Activated T-cell treated with anti-CD3 and anti-CD28 coated beads, Interleukin-2, amount 50 U/mL, for 1 hour (primary cell): ENCODE results near the gene PRR20D.
"Not testable (repeated sequence)": the region's sequence is repeated elsewhere in the genome, so short reads cannot be mapped to it uniquely, and the experiment has no call there.

Experiments used
- DNase-seq: peaks from one replicate; pipeline ENCODE4 v3.0.0-alpha.2; 2020

The PRR20D gene

DNA sequence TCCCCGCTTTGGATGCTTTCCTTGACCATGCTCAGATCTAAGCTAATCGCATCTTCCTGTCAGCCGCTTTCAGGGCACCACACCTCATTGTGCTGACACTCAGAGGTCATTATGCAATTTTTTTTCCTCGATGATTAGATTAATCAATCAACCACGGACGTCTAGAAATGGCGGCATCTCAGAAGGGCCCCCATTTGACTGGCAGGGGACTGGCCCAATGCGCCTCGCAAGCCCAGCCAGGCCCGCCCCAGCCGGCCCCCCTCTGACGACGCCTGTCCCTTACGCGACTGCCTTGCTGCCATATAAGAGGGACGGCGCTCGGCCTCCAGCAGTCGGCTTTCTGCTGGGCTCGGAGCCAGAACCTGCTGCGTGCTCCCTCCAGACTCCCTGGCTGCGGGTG is at the start of gene PRR20D:
Gene PRR20D (plus strand): TSS at position 301 of the 400 bp plus-strand sequence. CDS start 387 bp downstream, outside the sequence.
- not testable (repeated sequence) for DNase-seq

DNA sequence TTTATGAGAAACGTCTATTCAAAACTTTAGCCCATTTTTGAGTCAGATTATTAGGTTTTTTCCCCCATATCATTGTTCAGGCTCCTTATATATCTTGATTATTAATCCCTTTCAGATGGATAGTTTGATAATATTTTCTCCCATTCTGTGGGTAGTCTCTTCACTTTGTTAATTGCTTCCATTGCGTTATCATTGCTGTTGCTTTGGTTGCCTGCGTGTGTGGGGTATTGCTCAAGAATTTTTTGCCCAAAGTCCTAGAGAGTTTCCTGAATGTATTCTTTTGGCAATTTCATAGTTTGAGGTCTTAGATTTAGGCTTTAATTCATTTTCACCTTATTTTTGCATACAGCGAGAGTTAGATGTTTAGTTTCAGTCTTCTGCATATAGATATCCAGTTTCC is 45.5 kb upstream of the PRR20D start:
- no peak for DNase-seq

DNA sequence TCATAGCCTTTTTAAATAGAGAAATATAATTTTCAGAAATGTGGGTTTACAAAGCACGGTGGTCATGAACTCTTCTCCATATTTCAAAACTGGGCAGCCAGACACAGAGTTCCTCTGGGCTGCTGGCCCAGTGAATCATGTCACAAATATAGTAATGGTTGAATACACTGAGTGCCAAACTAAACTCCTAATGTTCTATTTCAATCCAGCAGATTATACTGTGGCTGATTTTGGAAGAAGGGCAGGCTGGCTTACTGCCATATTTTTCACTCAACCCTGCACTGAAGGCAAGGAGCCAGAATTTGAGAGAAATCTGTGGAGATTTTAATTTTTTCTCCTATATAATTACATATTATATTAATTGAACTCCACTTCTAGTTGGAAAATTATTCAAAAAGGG is 36.8 kb upstream of the PRR20D start:
- no peak for DNase-seq

DNA sequence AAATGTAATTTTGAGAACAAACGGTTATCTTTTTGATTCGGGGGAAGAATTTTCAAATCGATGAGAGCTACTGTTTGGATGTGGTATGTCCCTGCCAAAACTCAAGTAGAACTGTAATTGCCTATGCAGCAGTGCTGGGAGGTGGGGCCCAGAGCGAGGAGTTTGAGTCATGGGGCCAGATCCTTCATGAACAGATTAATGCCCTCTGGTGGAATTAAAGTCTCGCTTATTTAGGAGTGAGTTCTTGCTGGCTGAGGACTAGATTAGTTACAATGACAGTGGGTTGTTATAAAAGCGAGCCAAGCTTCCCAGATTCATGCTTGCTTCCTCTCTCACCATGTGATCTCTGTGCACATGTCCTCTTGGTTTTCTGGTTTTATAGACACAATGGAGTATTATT is 31.5 kb upstream of the PRR20D start:
- no peak for DNase-seq

DNA sequence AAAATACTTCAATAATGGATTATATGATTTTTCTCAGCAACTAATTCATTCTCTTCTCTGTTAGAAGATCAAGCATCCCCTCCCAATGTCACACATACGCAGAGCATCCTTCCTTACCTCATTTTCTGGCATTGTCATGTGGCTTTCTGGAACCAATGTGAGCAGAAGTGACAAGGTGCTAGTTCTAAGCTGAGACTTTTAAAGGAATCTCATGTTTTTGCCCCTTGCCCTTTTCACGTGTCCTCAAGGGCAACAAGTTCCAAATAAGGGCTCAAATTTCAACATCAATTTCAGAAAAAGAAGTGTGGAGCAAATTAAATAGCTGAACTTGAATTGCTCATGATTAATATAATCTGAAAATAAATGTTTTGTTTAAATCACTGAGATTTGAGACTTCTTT is 24.3 kb upstream of the PRR20D start:
- DNase-seq: no peak

DNA sequence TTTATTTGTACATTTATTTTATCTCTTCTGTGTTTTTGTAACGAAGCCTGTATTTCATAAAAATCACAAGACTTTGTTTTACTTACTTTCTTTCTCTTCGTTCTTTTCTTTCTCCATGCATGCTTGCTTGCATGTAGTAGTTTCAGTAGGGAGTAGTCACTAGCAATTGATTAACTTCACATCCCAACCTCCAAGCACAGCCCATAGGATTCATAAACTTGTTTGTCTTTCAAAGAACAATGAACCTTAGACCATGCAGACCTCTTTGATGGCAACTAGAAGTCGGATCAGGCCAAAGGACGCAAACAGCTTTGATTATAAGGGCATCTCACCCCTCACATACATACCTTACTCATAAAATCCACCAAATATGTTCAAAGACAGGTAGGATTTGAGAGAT is 22.8 kb upstream of the PRR20D start:
- no peak for DNase-seq

DNA sequence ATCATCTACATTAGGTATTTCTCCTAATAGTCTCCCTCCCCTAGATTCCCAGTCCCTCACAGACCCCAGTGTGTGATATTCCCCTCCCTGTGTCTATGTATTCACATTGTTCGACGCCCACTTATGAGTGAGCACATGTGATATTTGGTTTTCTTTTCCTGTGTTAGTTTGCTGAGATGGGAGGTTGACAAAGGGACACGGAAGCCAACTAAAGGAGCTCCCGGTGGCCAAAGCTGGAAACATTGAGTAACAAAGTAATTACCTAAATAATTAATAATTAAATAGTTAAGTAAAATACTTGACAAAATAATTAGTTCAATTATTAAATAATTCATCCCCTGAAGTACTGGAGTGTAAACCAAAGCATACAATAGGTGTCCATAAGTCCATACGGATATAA is 21.4 kb upstream of the PRR20D start:
- no peak for DNase-seq

DNA sequence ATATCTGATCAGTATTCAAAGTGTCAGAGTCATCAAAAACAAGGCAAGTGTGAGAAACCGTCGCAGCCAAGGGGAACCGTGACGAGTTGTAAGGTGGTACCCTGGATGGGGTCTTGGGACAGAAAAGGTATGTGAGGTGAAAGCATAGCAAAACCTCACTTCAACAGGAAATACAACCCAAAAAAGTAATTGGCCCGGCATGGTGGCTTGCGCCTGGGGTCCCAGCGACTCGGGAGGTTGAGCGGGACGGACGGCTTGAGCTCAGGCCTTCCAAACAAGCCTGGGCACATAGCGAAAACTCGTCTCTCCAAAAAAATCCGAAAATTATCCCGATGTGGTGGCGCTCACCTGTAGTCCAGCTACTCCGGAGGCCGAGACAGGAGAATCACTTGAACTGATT is 20.7 kb upstream of the PRR20D start:
- DNase-seq: not testable (repeated sequence)

DNA sequence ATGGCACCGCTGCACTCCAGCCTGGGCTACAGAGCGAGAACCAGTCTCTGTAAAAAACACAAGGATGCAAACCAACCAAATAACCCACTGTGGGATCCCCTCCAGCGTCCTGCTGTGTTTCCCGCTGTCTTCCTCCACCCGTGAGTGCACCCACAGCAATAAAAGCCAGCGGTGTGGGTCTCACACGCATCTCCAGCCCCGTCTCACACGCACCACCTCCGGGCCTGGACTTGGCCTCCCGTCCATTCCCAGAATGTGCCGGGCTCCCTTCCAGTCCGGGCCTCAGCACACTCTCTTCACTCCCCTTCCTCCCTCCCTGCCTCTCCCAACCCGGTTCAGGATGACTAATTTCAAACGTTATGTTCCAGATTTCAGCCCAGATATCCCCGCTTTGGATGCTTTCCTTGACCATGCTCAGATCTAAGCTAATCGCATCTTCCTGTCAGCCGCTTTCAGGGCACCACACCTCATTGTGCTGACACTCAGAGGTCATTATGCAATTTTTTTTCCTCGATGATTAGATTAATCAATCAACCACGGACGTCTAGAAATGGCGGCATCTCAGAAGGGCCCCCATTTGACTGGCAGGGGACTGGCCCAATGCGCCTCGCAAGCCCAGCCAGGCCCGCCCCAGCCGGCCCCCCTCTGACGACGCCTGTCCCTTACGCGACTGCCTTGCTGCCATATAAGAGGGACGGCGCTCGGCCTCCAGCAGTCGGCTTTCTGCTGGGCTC is 20.0 kb upstream of the PRR20D start, which contains the start of gene PRR20A:
Gene PRR20A (plus strand): TSS at position 684 of the 734 bp plus-strand sequence. CDS start 387 bp downstream, outside the sequence.
- not testable (repeated sequence) for DNase-seq

DNA sequence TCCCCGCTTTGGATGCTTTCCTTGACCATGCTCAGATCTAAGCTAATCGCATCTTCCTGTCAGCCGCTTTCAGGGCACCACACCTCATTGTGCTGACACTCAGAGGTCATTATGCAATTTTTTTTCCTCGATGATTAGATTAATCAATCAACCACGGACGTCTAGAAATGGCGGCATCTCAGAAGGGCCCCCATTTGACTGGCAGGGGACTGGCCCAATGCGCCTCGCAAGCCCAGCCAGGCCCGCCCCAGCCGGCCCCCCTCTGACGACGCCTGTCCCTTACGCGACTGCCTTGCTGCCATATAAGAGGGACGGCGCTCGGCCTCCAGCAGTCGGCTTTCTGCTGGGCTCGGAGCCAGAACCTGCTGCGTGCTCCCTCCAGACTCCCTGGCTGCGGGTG is 13.2 kb upstream of the PRR20D start, which contains the start of gene PRR20B:
Gene PRR20B (plus strand): TSS at position 301 of the 400 bp plus-strand sequence. CDS start 387 bp downstream, outside the sequence.
- DNase-seq: not testable (repeated sequence)

DNA sequence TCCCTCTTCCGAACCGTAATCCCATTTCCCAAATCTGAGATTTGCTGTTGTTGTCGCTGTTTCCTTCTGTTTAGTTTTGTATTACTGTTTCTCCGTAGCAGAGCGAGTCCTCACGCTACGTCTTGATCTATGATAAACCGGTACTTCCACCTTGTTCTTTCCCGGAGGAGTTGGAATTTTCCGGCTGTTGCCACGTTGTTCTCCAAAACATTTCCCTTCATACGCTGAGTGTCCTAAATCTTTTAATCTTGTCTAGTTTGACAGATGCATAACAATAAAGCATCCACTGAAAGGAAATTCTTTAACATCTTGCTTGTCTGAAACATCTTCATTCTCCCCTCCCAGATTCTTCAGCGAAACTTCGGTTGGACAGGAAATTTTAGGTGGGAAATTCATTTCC is 12.3 kb upstream of the PRR20D start:
- not testable (repeated sequence) for DNase-seq

DNA sequence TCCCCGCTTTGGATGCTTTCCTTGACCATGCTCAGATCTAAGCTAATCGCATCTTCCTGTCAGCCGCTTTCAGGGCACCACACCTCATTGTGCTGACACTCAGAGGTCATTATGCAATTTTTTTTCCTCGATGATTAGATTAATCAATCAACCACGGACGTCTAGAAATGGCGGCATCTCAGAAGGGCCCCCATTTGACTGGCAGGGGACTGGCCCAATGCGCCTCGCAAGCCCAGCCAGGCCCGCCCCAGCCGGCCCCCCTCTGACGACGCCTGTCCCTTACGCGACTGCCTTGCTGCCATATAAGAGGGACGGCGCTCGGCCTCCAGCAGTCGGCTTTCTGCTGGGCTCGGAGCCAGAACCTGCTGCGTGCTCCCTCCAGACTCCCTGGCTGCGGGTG is 6.7 kb upstream of the PRR20D start, which contains the start of gene PRR20C:
Gene PRR20C (plus strand): TSS at position 301 of the 400 bp plus-strand sequence. CDS start 387 bp downstream, outside the sequence.
- not testable (repeated sequence) for DNase-seq

DNA sequence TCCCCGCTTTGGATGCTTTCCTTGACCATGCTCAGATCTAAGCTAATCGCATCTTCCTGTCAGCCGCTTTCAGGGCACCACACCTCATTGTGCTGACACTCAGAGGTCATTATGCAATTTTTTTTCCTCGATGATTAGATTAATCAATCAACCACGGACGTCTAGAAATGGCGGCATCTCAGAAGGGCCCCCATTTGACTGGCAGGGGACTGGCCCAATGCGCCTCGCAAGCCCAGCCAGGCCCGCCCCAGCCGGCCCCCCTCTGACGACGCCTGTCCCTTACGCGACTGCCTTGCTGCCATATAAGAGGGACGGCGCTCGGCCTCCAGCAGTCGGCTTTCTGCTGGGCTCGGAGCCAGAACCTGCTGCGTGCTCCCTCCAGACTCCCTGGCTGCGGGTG is 6.5 kb downstream of the PRR20D start, which contains the start of gene PRR20E:
Gene PRR20E (plus strand): TSS at position 301 of the 400 bp plus-strand sequence. CDS start 387 bp downstream, outside the sequence.
- DNase-seq: not testable (repeated sequence)

DNA sequence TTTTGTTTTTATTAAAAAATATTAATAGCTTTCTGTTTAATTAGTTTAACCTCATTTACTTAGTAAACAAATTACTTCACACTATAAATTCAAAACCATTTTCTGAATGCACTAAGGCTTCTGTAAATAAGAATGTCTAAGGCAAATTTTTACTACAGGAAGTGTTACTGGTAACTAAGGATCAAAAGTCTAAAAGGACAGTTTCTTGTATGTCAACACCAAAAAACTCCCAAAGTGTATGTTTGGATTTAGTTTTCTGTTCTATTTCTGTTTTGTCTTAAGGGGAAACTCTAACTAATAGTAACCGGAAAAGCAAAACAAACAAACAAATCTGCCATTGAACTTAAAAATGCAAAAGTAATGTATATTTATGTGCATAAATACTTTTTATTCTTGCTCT is 31.2 kb downstream of the PRR20D start:
- DNase-seq: no peak

DNA sequence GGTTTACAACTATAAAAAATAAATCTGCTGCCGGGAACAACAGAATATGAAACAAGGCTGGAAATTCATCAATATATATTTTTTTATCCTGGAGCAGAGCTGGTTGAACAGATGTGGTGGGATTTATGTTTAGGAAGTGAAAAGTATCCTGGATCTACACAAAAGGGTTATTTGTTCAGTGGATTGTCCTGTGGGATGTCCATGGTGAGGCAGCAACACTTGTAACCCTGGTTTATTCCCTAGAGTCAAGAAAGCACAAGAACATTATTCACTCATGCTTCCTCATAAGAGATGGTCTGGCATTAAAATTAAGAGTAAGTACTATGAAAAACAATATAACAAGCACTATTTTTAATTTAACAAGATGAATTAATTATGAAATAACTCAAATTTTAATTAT is 52.6 kb downstream of the PRR20D start:
- DNase-seq: no peak
